Measurements from ENCODE around the gene TUBB2A.
"Not testable (repeated sequence)": the region's sequence is repeated elsewhere in the genome, so short reads cannot be mapped to it uniquely, and the experiment has no call there.

GRCh38 chr6:3156184-3157130, 887 bp downstream of the TUBB2A start:
- not testable (repeated sequence) for TF ChIP-seq TCF12, CTCF (IDR thresholded peaks at IDR 0.05)

Measured in SK-N-SH (cell line).